HepG2 (cell line): ENCODE data around the gene LIFR. TPM values are rescaled to one million over a fixed set of nuclear protein-coding genes. Genes with fewer than 3 reads are reported as not detected.

ENCODE experiments used
- ATAC-seq: fragments of 200-7000 bp; cut with Tn5 transposase; 3 replicates; pipeline ENCODE4 v1.9.1; 2020; ENCODE audit warnings: mild to moderate bottlenecking, moderate library complexity
- BruUV-seq: library from RNA; stranded (reverse); fragments of 400-500 nt; replicated peaks from 2 replicates; lab custom pipeline; 2021; lab: Mats Ljungman, UMichigan
- CTCF ChIA-PET: fragments of 300-600 bp; formaldehyde crosslinking; extraction: SDS; loops from one replicate; lab custom pipeline; 2021; ENCODE audit warnings: low total read pairs, inconsistent platforms, low intra/inter-chr PET ratio; lab: Yijun Ruan, JAX
- POLR2A ChIA-PET: fragments of 350-600 bp; sonication (Branson Sonifier 250); formaldehyde crosslinking; loops from one replicate; lab custom pipeline; 2020; ENCODE audit warnings: antibody characterized with exemption, inconsistent platforms; lab: Yijun Ruan, JAX
- DNase-seq: peaks from one replicate; pipeline ENCODE4 v3.0.0-alpha.2; 2015; ENCODE audit warnings: low spot score
- FAIRE-seq: peaks from 3 replicates; lab custom pipeline; 2011; peaks lifted over from hg19 to GRCh38; lab: Jason Lieb, UNC
- H2AFZ ChIP-seq: one replicate; pipeline ENCODE4 v1.6.1; 2011; ENCODE audit warnings: low read length, inconsistent platforms
- H3K27ac ChIP-seq: fragments of 300-600 bp; 3 replicates; pipeline ENCODE4 v1.8.0; 2011; ENCODE audit warnings: mixed run types, mild to moderate bottlenecking, mixed read lengths, low read length, inconsistent platforms; ENCODE audit not compliant: insufficient read depth; ENCODE audit errors: extremely low read length
- H3K27me3 ChIP-seq, 2 experiments: fragments of 200-600 bp in 1 of 2; 2 replicates in 1 of 2; 3 replicates in 1 of 2; pipeline versions ENCODE4 v1.6.0 to v1.8.0; 2011; ENCODE audit warnings: low read length in 2 of 2, mild to moderate bottlenecking in 2 of 2, moderate library complexity in 2 of 2, inconsistent platforms in 1 of 2; ENCODE audit not compliant: insufficient read depth in 2 of 2, control insufficient read depth in 1 of 2
- H3K36me3 ChIP-seq, 2 experiments: fragments of 200-600 bp in 1 of 2; replicated peaks in 1 of 2; 2 replicates in 1 of 2; 3 replicates in 1 of 2; pipeline versions ENCODE4 v1.5.1 to v1.8.0; 2011; ENCODE audit warnings: low read length in 2 of 2, inconsistent platforms in 1 of 2; ENCODE audit not compliant: insufficient read depth in 2 of 2, control insufficient read depth in 1 of 2
- H3K4me1 ChIP-seq: 2 replicates; pipeline ENCODE4 v1.5.1; 2012; ENCODE audit warnings: low read length, inconsistent platforms; ENCODE audit not compliant: insufficient read depth
- H3K4me2 ChIP-seq: 2 replicates; pipeline ENCODE4 v1.6.0; 2011; ENCODE audit warnings: low read depth, low read length, inconsistent platforms
- H3K4me3 ChIP-seq, 3 experiments: fragments of 200-600 bp in 1 of 3; sonication (generic), shearing (Covaris generic) in 1 of 3; replicated peaks in 1 of 3; 2 replicates each; pipeline ENCODE4 v1.5.1; 2011 to 2016; ENCODE audit warnings: low read length in 3 of 3, inconsistent platforms in 2 of 3, low read depth in 2 of 3, mild to moderate bottlenecking in 2 of 3, control low read depth in 1 of 3, mixed read lengths in 1 of 3; ENCODE audit not compliant: insufficient read depth in 1 of 3
- H3K79me2 ChIP-seq: one replicate; pipeline ENCODE4 v1.6.1; 2011; ENCODE audit warnings: low read length, inconsistent platforms; ENCODE audit not compliant: insufficient read depth
- H3K9ac ChIP-seq: 2 replicates; pipeline ENCODE4 v1.6.0; 2011; ENCODE audit warnings: mild to moderate bottlenecking, low read depth, low read length, inconsistent platforms; ENCODE audit not compliant: insufficient read depth
- H3K9me3 ChIP-seq: 2 replicates; pipeline ENCODE4 v1.5.1; 2012; ENCODE audit warnings: mild to moderate bottlenecking, low read length
- H4K20me1 ChIP-seq: 2 replicates; pipeline ENCODE4 v1.6.0; 2011; ENCODE audit warnings: inconsistent platforms, mild to moderate bottlenecking, low read length, moderate library complexity; ENCODE audit not compliant: insufficient read depth
- CBX2 ChIP-seq, 2 experiments: fragments of 200-600 bp in 1 of 2; sonication (generic); formaldehyde crosslinking in 1 of 2; IDR thresholded peaks; 2 replicates each; pipeline versions ENCODE4 v1.7.0 to v1.8.1; 2018 to 2022; ENCODE audit warnings: low read depth in 2 of 2, low read length in 1 of 2, mild to moderate bottlenecking in 1 of 2, missing genetic modification reagents in 1 of 2
- GRHL1 ChIP-seq: sonication (generic); formaldehyde crosslinking; conservative IDR thresholded peaks from 2 replicates; pipeline ENCODE4 v1.8.0; 2022; ENCODE audit warnings: missing genetic modification reagents
- HCFC1 ChIP-seq: fragments of 150-350 bp; IDR thresholded peaks from 2 replicates; pipeline ENCODE4 v1.6.1; 2014; ENCODE audit warnings: low read depth, low read length
- JUND ChIP-seq: sonication (generic); formaldehyde crosslinking; IDR thresholded peaks from 2 replicates; pipeline ENCODE4 v1.8.0; 2022; ENCODE audit warnings: mild to moderate bottlenecking, missing genetic modification reagents
- KAT7 ChIP-seq: IDR thresholded peaks from 2 replicates; pipeline ENCODE4 v1.6.1; 2018; ENCODE audit warnings: borderline replicate concordance, missing compliant biosample characterization
- MTERF4 ChIP-seq: sonication (generic); formaldehyde crosslinking; IDR thresholded peaks from 2 replicates; pipeline ENCODE4 v1.8.0; 2023; ENCODE audit warnings: mild to moderate bottlenecking, missing genetic modification reagents
- PHB2 ChIP-seq: fragments of 450-650 bp; IDR thresholded peaks from 2 replicates; pipeline ENCODE4 v1.6.1; 2018; ENCODE audit not compliant: partially characterized antibody
- RARG ChIP-seq: sonication (generic); formaldehyde crosslinking; IDR thresholded peaks from 2 replicates; pipeline ENCODE4 v1.4.0; 2020; ENCODE audit warnings: low read depth, mild to moderate bottlenecking, missing genetic modification reagents
- REPIN1 ChIP-seq: sonication (generic); formaldehyde crosslinking; IDR thresholded peaks from 2 replicates; pipeline ENCODE4 v1.8.0; 2022; ENCODE audit warnings: missing genetic modification reagents, low read depth, mild to moderate bottlenecking, borderline replicate concordance
- SMARCC2 ChIP-seq: fragments of 450-650 bp; IDR thresholded peaks from 2 replicates; pipeline ENCODE4 v1.6.1; 2017; ENCODE audit warnings: antibody characterized with exemption, mild to moderate bottlenecking
- ZNF232 ChIP-seq: sonication (generic); formaldehyde crosslinking; IDR thresholded peaks from 2 replicates; pipeline ENCODE4 v1.4.0; 2020; ENCODE audit warnings: missing genetic modification reagents, borderline replicate concordance
- ZNF781 ChIP-seq: sonication (generic); formaldehyde crosslinking; IDR thresholded peaks from 2 replicates; pipeline ENCODE4 v1.5.1; 2020; ENCODE audit warnings: borderline replicate concordance, mild to moderate bottlenecking, missing genetic modification reagents; ENCODE audit errors: not compliant biosample characterization
- ZNF839 ChIP-seq: sonication (generic); formaldehyde crosslinking; IDR thresholded peaks from 2 replicates; pipeline ENCODE4 v1.4.0; 2020; ENCODE audit warnings: missing genetic modification reagents, mild to moderate bottlenecking, borderline replicate concordance
- WGBS: methylation state at CpG from one replicate; pipeline ENCODE4 v1.1.6; 2017; ENCODE audit warnings: low lambda C conversion rate; 5-methylcytosine and 5-hydroxymethylcytosine counted together
- in situ Hi-C: cut with HindIII; loops from 2 replicates; pipeline ENCODE4 v1.10.0; 2017; ENCODE audit warnings: low pct_unique_long_range_greater_than_20kb; ENCODE audit not compliant: extremely low pct_ligation_motif_present
- intact Hi-C: fragments of 100-400 bp; cut with micrococcal nuclease; formaldehyde crosslinking; loops from one replicate; pipeline ENCODE4 v1.10.0; 2022; ENCODE audit not compliant: unreplicated experiment
- polyA plus RNA-seq, 8 experiments: library from polyadenylated mRNA; depleted of rRNA in 3 of 8; stranded (reverse) in 7 of 8; unstranded in 1 of 8; fragments of >200 nt; fragmentation: Illumina TruSeq in 4 of 8; extraction: Trizol in 4 of 8; gene quantifications; 2 replicates each; pipeline versions ENCODE4 v1.2.1 to v1.2.3, GENCODE V29; 2011 to 2016; ENCODE audit warnings: low read depth in 4 of 8, missing spikeins in 1 of 8, mixed read lengths in 1 of 8; ENCODE audit not compliant: insufficient read depth in 1 of 8
- total RNA-seq, 5 experiments: library from RNA; depleted of rRNA; stranded (reverse); fragments of >200 nt; fragmentation: Illumina TruSeq; extraction: Trizol; gene quantifications; 2 replicates each; pipeline ENCODE4 v1.2.3, GENCODE V29; 2016; ENCODE audit warnings: low read depth in 1 of 5
- TF ChIP-seq, protein P1 (sequence below): sonication (generic); formaldehyde crosslinking; IDR thresholded peaks from 2 replicates; pipeline ENCODE4 v1.4.0; 2020; ENCODE audit warnings: missing genetic modification reagents

LIFR gene
- total and polyA plus RNA-seq, 2 of the 13 experiments (the other 11 are each of a cell fraction or from before 2014, with no cell fraction given) = 6.3 to 25.2 TPM

- FAIRE-seq = no peak
- H3K4me2 ChIP-seq = no peak overlapping the region
- in situ Hi-C loops (no loop called here), intact Hi-C loops (no loop called here)
- H3K4me1 ChIP-seq = no peaks in the 10 kb centered on the region
- H3K36me3 ChIP-seq = no peaks in the 10 kb centered on the region
- no TSS peak for BruUV-seq
- ChIA-PET POLR2A (no interaction called here), CTCF (no interaction called here)
- no peak for ATAC-seq
- no peaks in the 10 kb centered on the region; a peak in 1 of 5 replicates for H3K27me3 ChIP-seq
- H4K20me1 ChIP-seq = no peaks in the 10 kb centered on the region
- no peak for DNase-seq
- H3K27ac ChIP-seq = no peak overlapping the region
- TF ChIP-seq ZNF232 = no peak
- no peak for TF ChIP-seq ZNF781 (CRISPR knock-in tag)
- TF ChIP-seq MTERF4 = no peak
- TF ChIP-seq, protein P1, sequence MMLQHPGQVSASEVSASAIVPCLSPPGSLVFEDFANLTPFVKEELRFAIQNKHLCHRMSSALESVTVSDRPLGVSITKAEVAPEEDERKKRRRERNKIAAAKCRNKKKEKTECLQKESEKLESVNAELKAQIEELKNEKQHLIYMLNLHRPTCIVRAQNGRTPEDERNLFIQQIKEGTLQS (CRISPR knock-in tag) = no peak
- TF ChIP-seq KAT7 = no peak
- TF ChIP-seq ZNF839 (CRISPR knock-in tag) = no peak
- TF ChIP-seq SMARCC2 = no peak
- 64% methylated on average over 3 of the region's 3 CpGs for WGBS
- no peaks in the 10 kb centered on the region for H3K9me3 ChIP-seq
- H3K4me3 ChIP-seq = no peak overlapping the region
- H3K9ac ChIP-seq = no peak overlapping the region
- H3K79me2 ChIP-seq = no peaks in the 10 kb centered on the region
- no peak overlapping the region for H2AFZ ChIP-seq
Measured at GRCh38 chr5:38603691-38604090, 47.2 kb upstream of the LIFR start.

DNA sequence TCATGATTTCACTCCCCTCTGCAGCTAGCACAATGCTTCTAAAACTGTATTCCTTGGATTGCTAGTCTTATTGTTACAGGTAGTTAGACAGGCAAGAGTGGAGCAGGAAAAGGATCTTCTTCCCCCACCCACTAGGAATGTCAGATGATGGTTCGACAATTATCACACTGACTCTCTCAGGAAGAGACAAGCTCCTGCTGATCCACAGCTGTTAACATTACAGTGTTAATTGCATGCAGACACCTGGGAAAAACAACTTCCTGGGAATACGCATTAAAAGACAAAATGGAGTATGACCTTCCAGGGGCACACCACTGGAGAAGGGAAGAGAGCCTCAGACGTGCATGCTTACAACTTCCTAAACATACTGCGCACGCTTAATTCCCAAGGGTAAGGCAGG, 46.2 kb upstream of the LIFR start:
- BruUV-seq = no TSS peak
- TF ChIP-seq REPIN1 (CRISPR knock-in tag) = no peak
- no peak for TF ChIP-seq CBX2 (IDR thresholded peaks at IDR 0.05; ENCODE audit: low read depth, low read length)
- TF ChIP-seq CBX2 (CRISPR knock-in tag; IDR thresholded peaks at IDR 0.05; ENCODE audit: low read depth) = no peak
- no peak for TF ChIP-seq GRHL1 (CRISPR knock-in tag)
- TF ChIP-seq PHB2 = no peak
- TF ChIP-seq HCFC1 = no peak
- no peak for TF ChIP-seq JUND (CRISPR knock-in tag)
- TF ChIP-seq RARG (CRISPR knock-in tag) = no peak
- Histone ChIP-seq H3K36me3 (no peaks in the 10 kb centered on the region), H3K4me2 (no peak overlapping the region), H4K20me1 (no peaks in the 10 kb centered on the region), H3K27ac (no peak overlapping the region), H3K9ac (no peak overlapping the region), H3K79me2 (no peaks in the 10 kb centered on the region), H3K4me1 (no peaks in the 10 kb centered on the region), H3K4me3 (no peak overlapping the region), H3K27me3 (no peaks in the 10 kb centered on the region; a peak in 1 of 5 replicates), H3K9me3 (no peaks in the 10 kb centered on the region), H2AFZ (no peak overlapping the region)
- FAIRE-seq = no peak
- in situ Hi-C loops (no loop called here), intact Hi-C loops (no loop called here)
- 72% methylated on average over 5 of the region's 5 CpGs for WGBS
- no peak for ATAC-seq
- no peak for DNase-seq
- POLR2A ChIA-PET = no interaction called here
- CTCF ChIA-PET = no interaction called here
